HepG2 (cell line): ENCODE results near the gene VPS37D.

Experiments
- SP1 ChIP-seq, 2 experiments: fragments of 450-650 bp in 1 of 2; sonication (generic) in 1 of 2; formaldehyde crosslinking in 1 of 2; IDR thresholded peaks; 2 replicates each; pipeline versions ENCODE4 v1.4.0 to v1.6.1; 2016 to 2020; ENCODE audit warnings: missing genetic modification reagents in 1 of 2
- YY1 ChIP-seq: IDR thresholded peaks from 2 replicates; pipeline ENCODE4 v1.6.1; 2011; ENCODE audit warnings: low read length, low read depth, moderate library complexity, mild to moderate bottlenecking; ENCODE audit not compliant: insufficient read depth, insufficient replicate concordance
- ZBTB8A ChIP-seq: sonication (generic); formaldehyde crosslinking; IDR thresholded peaks from 2 replicates; pipeline ENCODE4 v1.4.0; 2020; ENCODE audit warnings: mild to moderate bottlenecking, low read depth, missing genetic modification reagents, borderline replicate concordance
- ZNF335 ChIP-seq: sonication (generic); formaldehyde crosslinking; IDR thresholded peaks from 2 replicates; pipeline ENCODE4 v1.4.0; 2020; ENCODE audit warnings: missing genetic modification reagents
- TF ChIP-seq, protein P1 (sequence below): sonication (generic); formaldehyde crosslinking; IDR thresholded peaks from 2 replicates; pipeline ENCODE4 v1.5.0; 2020; ENCODE audit warnings: mild to moderate bottlenecking, missing genetic modification reagents, moderate library complexity

DNA sequence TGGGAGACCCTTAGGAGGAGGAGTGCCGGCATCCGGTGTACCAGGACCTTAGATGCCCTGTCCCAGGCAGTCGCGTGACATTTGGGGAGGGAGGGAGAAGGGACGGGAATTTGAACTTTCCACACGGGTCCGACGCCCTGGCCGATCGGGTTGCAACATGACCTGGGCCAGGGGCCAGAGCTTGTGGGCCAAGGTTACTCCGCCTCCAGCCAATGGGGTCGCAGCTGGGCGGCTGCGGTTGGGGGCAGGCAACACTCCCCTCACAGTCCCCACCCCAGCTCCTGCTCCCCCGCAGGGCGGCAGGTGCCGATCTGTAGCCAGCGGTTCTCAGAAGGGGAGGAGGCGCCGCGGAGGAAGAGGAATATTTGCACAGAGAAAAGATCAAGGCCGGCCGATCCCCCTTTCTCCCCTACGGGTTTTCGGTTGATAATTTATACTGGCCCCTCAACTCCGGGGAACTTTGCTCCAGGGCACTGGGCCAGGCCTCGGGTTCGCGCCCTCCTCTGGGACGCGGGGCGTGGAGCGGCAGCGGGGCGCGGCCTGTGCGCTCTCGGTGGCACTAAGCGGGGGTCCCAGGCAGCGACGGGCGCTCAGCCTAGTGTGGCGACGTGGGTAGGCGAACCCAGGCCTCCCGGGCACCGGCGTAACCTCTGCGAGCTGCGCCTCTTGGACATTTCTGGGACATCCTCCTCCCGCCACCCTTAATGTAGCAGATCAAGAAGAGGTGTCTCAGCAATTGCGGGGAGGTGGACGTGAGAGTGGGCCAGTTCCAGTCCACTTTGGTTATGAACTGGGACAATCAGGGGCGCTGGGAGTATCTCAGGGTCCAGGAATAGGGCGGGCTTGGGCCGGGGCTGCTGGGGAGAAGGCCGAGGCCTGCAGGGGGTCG, 44.5 kb upstream of the VPS37D start:
- TF ChIP-seq, protein P1, sequence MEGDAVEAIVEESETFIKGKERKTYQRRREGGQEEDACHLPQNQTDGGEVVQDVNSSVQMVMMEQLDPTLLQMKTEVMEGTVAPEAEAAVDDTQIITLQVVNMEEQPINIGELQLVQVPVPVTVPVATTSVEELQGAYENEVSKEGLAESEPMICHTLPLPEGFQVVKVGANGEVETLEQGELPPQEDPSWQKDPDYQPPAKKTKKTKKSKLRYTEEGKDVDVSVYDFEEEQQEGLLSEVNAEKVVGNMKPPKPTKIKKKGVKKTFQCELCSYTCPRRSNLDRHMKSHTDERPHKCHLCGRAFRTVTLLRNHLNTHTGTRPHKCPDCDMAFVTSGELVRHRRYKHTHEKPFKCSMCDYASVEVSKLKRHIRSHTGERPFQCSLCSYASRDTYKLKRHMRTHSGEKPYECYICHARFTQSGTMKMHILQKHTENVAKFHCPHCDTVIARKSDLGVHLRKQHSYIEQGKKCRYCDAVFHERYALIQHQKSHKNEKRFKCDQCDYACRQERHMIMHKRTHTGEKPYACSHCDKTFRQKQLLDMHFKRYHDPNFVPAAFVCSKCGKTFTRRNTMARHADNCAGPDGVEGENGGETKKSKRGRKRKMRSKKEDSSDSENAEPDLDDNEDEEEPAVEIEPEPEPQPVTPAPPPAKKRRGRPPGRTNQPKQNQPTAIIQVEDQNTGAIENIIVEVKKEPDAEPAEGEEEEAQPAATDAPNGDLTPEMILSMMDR (CRISPR knock-in tag) = peak; percentile 11; the same call in 1 of the 2 replicates
- TF ChIP-seq SP1 (IDR thresholded peaks at IDR 0.05) = no peak
- peak; percentile 60 for TF ChIP-seq SP1 (CRISPR knock-in tag; IDR thresholded peaks at IDR 0.05)
- TF ChIP-seq YY1 = peak; percentile 39
- no peak for TF ChIP-seq ZNF335
- TF ChIP-seq ZBTB8A = peak; percentile 81
